ENCODE measurements around the gene APOBEC2. TPM values are rescaled to one million over a fixed set of nuclear protein-coding genes. Genes with fewer than 3 reads are reported as not detected.
A peak's percentile ranks its signal among the peaks of the same experiment; 100 is the strongest.

APOBEC2 gene
- total and polyA plus RNA-seq, 8 donors, result 0.29 to 1.3 (median 0.75) TPM; not detected in 1

DNA sequence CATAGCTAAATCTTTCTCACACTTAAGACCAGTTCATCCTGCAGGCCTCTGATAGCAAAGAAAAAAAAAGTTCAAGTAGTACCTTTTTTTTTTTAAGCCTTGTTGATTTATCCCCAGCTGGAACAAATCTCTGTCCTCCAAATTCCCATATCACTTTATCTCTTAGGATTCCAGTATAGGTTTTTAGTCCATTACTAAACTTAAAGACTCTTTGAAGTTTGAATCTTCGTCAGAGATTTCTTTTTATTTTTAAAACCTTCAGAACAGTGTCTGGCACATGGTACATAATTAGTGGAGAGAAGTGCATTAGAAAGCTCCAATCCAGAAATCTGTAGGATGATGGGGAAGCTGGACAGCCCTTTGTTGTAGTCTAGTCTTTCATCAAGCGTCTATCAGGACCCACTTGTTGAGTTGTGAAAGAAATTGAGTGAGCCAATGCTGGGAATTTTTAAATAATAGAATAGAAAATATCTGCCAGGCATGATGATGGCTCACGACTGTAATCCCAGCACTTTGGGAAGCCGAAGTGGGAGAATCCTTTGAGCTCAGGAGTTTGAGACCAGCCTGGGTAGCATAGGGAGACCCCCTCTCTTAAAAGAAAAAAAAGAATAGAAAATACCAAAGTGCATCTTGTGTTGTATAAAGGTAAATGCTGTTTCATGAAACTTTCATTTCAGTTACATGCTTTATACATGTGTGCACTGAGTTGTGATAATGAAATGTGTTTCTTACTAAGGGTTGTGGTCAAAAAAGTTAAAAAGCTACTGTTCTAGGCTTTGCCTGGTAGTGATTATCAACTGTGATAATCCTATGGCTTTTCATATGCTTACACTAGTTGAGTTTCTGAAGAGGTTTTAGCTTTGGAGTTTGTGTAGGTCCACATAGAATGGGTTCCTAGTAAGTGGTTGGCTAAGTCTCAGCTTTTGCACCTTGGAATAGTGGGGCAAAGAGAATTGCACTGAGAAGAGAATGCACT lies 22.9 kb downstream of the APOBEC2 start:
- Histone ChIP-seq H3K27me3 (no peaks in the 10 kb centered on the region), H3K4me1 (peaks cover 11 to 65% of the 10 kb centered on the region in 2 donors), H3K4me3 (no peak overlapping the region), H3K27ac (peak overlapping the region in 1 of 2 donors; percentile 100), H3K9me3 (no peaks in the 10 kb centered on the region), H3K36me3 (peaks cover 0 to 21% of the 10 kb centered on the region in 2 donors)
- ATAC-seq (no peak), DNase-seq (no peak)
- intact Hi-C loops (cut with DNase I), result no loop called here
- TF ChIP-seq, protein P1, sequence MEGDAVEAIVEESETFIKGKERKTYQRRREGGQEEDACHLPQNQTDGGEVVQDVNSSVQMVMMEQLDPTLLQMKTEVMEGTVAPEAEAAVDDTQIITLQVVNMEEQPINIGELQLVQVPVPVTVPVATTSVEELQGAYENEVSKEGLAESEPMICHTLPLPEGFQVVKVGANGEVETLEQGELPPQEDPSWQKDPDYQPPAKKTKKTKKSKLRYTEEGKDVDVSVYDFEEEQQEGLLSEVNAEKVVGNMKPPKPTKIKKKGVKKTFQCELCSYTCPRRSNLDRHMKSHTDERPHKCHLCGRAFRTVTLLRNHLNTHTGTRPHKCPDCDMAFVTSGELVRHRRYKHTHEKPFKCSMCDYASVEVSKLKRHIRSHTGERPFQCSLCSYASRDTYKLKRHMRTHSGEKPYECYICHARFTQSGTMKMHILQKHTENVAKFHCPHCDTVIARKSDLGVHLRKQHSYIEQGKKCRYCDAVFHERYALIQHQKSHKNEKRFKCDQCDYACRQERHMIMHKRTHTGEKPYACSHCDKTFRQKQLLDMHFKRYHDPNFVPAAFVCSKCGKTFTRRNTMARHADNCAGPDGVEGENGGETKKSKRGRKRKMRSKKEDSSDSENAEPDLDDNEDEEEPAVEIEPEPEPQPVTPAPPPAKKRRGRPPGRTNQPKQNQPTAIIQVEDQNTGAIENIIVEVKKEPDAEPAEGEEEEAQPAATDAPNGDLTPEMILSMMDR (IDR thresholded peaks at IDR 0.05), result no peak

DNA sequence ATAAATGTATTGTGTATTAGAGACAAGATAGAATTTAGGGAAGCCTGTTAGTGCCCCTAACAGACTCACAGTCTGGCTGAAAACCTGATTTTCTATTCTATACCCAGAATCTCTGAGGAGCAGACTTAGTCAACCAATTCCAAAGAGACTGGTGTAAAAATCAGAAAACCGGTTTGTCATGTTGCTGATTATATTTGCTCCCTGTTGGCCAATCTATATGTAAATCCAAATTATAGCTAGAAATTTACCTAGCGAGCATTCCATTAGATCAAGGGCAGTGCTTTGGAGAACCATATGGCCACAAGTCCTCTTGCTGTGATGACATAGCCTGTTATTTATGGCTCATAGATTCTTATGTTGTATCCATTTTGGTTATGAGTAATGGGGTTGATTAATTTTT lies 24.5 kb downstream of the APOBEC2 start:
- DNase-seq (peak in 1 of 4 donors; percentile 21), ATAC-seq (no peak)
- Histone ChIP-seq H3K27me3 (no peaks in the 10 kb centered on the region), H3K4me1 (peaks cover 11 to 61% of the 10 kb centered on the region in 2 donors), H3K27ac (no peak overlapping the region), H3K4me3 (no peak overlapping the region), H3K36me3 (peaks cover 0 to 32% of the 10 kb centered on the region in 2 donors), H3K9me3 (no peaks in the 10 kb centered on the region)
- intact Hi-C loops (cut with DNase I), result no loop called here
- TF ChIP-seq, protein P1 (IDR thresholded peaks at IDR 0.05), result no peak

DNA sequence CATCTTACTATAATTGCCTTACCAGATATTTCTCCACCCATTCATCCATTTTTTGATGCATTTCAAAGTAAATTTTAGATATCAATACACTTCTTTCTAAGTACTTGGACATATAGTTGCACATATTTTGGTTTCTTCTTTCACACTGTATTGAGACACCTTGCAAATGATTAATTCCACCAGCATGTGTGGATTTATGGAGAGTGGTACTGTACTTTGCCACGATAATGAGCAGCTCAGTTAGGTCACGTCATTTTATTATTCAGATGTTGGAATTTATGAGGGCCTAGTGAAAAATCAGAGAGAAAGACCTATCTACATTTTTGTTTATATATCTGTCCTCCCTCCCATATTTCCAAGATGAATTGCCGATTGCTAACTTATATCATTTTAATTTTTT lies 25.1 kb downstream of the APOBEC2 start:
- DNase-seq (no peak), ATAC-seq (no peak)
- intact Hi-C loops (cut with DNase I), result no loop called here
- H3K27me3 ChIP-seq, result no peaks in the 10 kb centered on the region
- H3K4me3 ChIP-seq, result no peak overlapping the region
- TF ChIP-seq, protein P1 (IDR thresholded peaks at IDR 0.05), result no peak
- H3K4me1 ChIP-seq, result peaks cover 11 to 61% of the 10 kb centered on the region in 2 donors
- H3K36me3 ChIP-seq, result peaks cover 0 to 32% of the 10 kb centered on the region in 2 donors
- H3K27ac ChIP-seq, result no peak overlapping the region
- H3K9me3 ChIP-seq, result no peaks in the 10 kb centered on the region

DNA sequence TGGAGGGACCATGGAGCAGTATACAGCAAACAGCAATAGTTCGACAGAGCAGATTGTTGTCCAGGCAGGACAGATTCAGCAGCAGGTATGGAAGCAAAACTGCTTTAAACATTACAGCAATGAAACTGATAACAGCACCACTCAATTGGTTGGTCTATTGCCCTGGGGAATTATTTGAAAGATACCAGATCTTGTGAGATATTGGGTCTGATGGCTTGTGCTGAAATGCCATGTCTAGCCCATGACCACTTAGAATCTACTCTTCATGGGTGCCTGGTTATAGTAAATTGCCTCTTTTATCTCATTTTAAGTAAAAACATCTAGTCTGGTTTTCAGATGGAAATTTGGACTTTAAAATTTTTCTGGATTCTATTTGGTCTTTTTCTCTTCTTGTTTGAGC lies 26.1 kb downstream of the APOBEC2 start:
- H3K4me3 ChIP-seq, result no peak overlapping the region
- intact Hi-C loops (cut with DNase I), result no loop called here
- no peak for ATAC-seq
- H3K27me3 ChIP-seq, result no peaks in the 10 kb centered on the region
- TF ChIP-seq, protein P1 (IDR thresholded peaks at IDR 0.05), result no peak
- no peak for DNase-seq
- no peak overlapping the region for H3K27ac ChIP-seq
- H3K4me1 ChIP-seq, result peaks cover 8 to 59% of the 10 kb centered on the region in 2 donors
- H3K9me3 ChIP-seq, result no peaks in the 10 kb centered on the region
- peaks cover 0 to 35% of the 10 kb centered on the region in 2 donors for H3K36me3 ChIP-seq

DNA sequence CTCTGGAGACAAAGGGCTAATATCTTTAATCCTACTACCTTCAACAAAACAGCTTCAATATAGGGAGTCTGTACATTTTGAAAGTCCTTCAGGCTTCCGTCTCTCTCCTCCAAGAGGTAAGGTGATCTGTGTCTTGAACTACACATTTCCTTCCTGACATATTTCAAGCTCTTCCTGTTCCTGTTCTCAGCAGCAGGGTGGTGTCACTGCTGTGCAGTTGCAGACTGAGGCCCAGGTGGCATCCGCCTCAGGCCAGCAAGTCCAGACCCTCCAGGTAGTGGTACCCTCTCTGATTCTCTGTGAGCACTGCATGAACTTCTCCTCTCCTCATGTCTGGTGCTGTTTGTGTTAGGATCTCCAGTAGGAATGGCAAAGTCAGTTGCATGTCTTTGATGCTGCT lies 27.6 kb downstream of the APOBEC2 start:
- H3K36me3 ChIP-seq, result peaks cover 0 to 50% of the 10 kb centered on the region in 2 donors
- no peak overlapping the region for H3K4me3 ChIP-seq
- H3K27me3 ChIP-seq, result no peaks in the 10 kb centered on the region
- H3K4me1 ChIP-seq, result peaks cover 0 to 43% of the 10 kb centered on the region in 2 donors
- no peaks in the 10 kb centered on the region for H3K9me3 ChIP-seq
- intact Hi-C loops (cut with DNase I), result no loop called here
- no peak for ATAC-seq
- peak overlapping the region in 1 of 2 donors; percentile 47 for H3K27ac ChIP-seq
- TF ChIP-seq, protein P1 (IDR thresholded peaks at IDR 0.05), result no peak
- DNase-seq, result no peak
